ENCODE results near the gene TBC1D9. TPM values are rescaled to one million over a fixed set of nuclear protein-coding genes. Genes with fewer than 3 reads are reported as not detected.

The TBC1D9 gene
- polyA plus RNA-seq, 1 experiment = 22.0 TPM

DNA sequence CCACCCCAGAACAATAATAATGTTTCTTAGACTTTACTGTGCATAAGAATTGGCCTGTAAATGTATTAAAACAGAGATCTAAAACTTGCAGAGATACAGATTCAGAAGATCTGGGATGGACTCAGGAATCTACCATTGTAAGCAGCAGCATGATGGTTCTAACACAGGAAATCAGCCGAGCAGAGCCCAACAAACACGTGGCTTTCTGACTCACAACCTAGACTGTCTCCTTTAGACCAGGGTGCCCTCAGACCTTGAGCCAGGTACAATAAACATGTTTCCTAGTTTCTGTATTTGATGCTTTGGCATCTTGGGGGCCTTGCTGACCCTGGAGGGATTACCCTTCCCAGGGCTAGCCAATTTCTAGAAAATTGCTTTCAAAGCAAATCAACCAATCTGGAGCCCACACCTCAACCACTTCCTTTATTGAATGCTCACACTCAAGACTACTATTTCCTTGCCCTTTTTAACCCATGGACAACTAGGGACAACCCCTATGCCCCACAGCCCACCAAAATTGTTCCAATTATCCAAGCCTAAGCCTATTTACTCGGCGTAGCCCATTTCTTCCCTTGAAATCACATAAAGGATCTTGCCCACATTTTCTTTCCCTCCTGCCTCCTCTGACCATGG lies 80.5 kb downstream of the TBC1D9 start:
- DNase-seq (ENCODE audit: low read depth, low spot score) = no peak
- ChIA-PET CTCF (no interaction called here), POLR2A (no interaction called here)
- H3K27ac ChIP-seq (ENCODE audit: low read depth, low read length) = no peak overlapping the region
- H3K9me3 ChIP-seq (ENCODE audit: control insufficient read depth, insufficient read depth, low read length) = no peaks in the 10 kb centered on the region
- TF ChIP-seq, protein P1, sequence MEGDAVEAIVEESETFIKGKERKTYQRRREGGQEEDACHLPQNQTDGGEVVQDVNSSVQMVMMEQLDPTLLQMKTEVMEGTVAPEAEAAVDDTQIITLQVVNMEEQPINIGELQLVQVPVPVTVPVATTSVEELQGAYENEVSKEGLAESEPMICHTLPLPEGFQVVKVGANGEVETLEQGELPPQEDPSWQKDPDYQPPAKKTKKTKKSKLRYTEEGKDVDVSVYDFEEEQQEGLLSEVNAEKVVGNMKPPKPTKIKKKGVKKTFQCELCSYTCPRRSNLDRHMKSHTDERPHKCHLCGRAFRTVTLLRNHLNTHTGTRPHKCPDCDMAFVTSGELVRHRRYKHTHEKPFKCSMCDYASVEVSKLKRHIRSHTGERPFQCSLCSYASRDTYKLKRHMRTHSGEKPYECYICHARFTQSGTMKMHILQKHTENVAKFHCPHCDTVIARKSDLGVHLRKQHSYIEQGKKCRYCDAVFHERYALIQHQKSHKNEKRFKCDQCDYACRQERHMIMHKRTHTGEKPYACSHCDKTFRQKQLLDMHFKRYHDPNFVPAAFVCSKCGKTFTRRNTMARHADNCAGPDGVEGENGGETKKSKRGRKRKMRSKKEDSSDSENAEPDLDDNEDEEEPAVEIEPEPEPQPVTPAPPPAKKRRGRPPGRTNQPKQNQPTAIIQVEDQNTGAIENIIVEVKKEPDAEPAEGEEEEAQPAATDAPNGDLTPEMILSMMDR (IDR thresholded peaks at IDR 0.05; ENCODE audit: low read depth, low read length) = no peak
- no peaks in the 10 kb centered on the region for H3K27me3 ChIP-seq (ENCODE audit: control insufficient read depth, insufficient read depth, low read length)
- no peak overlapping the region for H3K4me3 ChIP-seq (ENCODE audit: low read depth, low read length)

DNA sequence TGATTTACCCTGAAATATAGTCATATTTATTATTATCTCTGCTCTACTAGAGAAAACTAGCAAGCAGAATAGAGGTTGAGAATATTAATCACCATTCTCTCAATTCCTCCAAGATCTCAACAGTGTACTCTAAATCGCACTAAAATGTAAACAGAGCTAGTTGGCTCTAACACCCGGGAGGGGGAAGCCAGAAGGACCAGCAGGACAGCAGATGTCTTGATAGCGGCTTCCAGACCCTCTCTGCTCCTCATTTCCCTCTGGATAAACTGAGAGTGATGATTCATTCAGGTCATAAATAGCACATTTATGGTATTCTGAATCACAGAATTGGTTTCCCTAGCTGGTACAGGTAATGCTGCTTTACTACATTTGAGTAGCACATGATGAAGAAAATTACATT lies 82.5 kb downstream of the TBC1D9 start:
- peak overlapping the region; percentile 34 for H3K27ac ChIP-seq (ENCODE audit: low read depth, low read length)
- no peaks in the 10 kb centered on the region for H3K27me3 ChIP-seq (ENCODE audit: control insufficient read depth, insufficient read depth, low read length)
- H3K9me3 ChIP-seq (ENCODE audit: control insufficient read depth, insufficient read depth, low read length) = no peaks in the 10 kb centered on the region
- DNase-seq (ENCODE audit: low read depth, low spot score) = peak; percentile 56
- ChIA-PET CTCF (interaction anchor here (1.3 kb wide), 1 partner anchor 9 kb away, joined by 3 read pairs; no protein-coding TSS in a partner anchor), POLR2A (no interaction called here)
- TF ChIP-seq, protein P1 (IDR thresholded peaks at IDR 0.05; ENCODE audit: low read depth, low read length) = no peak
- H3K4me3 ChIP-seq (ENCODE audit: low read depth, low read length) = no peak overlapping the region

DNA sequence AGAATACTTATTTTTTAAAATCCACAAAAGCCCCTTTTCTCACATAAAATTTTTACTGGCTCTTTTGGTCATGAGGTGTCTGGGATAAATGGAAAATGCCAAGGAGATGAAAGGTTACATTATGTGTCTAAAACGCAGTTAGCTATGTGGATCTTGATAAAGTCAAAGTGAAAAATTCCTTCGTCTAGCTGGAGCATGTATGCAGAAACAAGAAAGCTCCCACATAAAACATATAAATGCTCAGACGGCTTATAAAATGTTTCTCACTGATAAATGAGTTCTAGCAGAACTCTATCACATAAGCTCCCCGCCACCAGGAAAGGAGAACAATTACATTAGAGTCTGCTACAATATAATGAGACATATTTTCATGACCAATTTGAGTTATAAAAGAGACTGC lies 83.8 kb downstream of the TBC1D9 start:
- Histone ChIP-seq H3K9me3 (ENCODE audit: control insufficient read depth, insufficient read depth, low read length) (no peaks in the 10 kb centered on the region), H3K27me3 (ENCODE audit: control insufficient read depth, insufficient read depth, low read length) (no peaks in the 10 kb centered on the region), H3K4me3 (ENCODE audit: low read depth, low read length) (no peak overlapping the region), H3K27ac (ENCODE audit: low read depth, low read length) (no peak overlapping the region)
- ChIA-PET CTCF (no interaction called here), POLR2A (no interaction called here)
- TF ChIP-seq, protein P1 (IDR thresholded peaks at IDR 0.05; ENCODE audit: low read depth, low read length) = no peak
- DNase-seq (ENCODE audit: low read depth, low spot score) = no peak

DNA sequence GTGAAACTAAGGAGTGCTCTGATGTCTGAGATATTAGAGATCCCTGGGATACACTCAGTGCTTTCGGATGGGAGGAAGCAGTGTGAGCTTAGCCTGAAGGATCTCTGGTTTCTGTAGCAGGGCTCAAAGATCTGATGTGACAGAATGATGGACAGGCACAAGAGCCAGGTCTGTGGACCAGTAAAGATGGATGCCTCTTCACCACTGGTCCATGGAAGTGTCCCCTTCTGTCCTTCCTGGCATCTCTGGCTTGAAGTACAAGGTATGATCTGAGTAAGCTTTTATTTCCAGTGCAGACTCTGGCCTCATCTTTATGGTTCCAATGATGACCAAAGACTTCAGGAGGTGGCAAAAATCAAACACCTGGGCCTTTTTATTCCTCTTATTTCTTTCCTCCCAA lies 88.1 kb downstream of the TBC1D9 start:
- no peaks in the 10 kb centered on the region for H3K27me3 ChIP-seq (ENCODE audit: control insufficient read depth, insufficient read depth, low read length)

DNA sequence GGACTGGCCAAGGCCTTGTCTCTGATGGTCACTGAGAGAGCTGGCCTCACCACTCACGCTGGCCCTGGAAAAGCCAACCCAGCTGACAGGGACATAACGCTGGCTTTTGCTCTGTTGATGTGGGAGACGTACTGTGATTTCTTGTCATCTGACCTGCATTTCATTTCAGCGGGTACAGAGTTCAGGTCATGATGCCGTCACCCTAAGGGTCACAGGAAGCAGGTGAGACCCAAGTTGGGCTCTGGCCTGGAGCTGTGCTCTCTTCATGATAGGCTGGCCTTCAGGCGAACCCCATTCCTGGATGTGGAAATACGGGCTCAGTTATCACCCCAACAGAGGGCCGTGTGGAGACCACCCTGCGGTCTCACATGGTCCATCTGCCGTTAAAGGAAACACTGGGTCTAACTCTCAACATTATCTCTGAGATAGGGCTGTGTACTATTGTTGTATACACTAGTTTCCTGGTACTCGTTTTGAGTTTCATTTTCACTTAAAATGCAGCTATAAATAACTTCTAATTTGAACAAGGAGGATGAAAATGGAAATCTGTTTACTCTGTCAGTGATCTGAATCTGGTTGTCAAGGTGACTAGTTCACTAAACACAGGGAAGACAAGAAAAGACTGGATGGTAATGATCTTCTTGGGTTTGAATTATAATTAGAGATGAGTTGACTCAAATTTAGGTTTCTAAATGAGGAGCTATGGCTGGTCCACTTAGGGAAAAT lies 89.1 kb downstream of the TBC1D9 start:
- ChIA-PET POLR2A (no interaction called here), CTCF (no interaction called here)
- H3K9me3 ChIP-seq (ENCODE audit: control insufficient read depth, insufficient read depth, low read length) = no peaks in the 10 kb centered on the region
- no peak for DNase-seq (ENCODE audit: low read depth, low spot score)
- TF ChIP-seq, protein P1 (IDR thresholded peaks at IDR 0.05; ENCODE audit: low read depth, low read length) = no peak
- no peaks in the 10 kb centered on the region for H3K27me3 ChIP-seq (ENCODE audit: control insufficient read depth, insufficient read depth, low read length)
- H3K4me3 ChIP-seq (ENCODE audit: low read depth, low read length) = no peak overlapping the region
- H3K27ac ChIP-seq (ENCODE audit: low read depth, low read length) = no peak overlapping the region

More for the DNA sequence above, 88.1 kb downstream of the TBC1D9 start:
- ChIA-PET CTCF (no interaction called here), POLR2A (no interaction called here)
- Histone ChIP-seq H3K9me3 (ENCODE audit: control insufficient read depth, insufficient read depth, low read length) (no peaks in the 10 kb centered on the region), H3K27ac (ENCODE audit: low read depth, low read length) (no peak overlapping the region), H3K4me3 (ENCODE audit: low read depth, low read length) (no peak overlapping the region)
- no peak for DNase-seq (ENCODE audit: low read depth, low spot score)
- TF ChIP-seq, protein P1 (IDR thresholded peaks at IDR 0.05; ENCODE audit: low read depth, low read length) = no peak
